Esophagus (tissue), 2 donors: ENCODE results near the gene AMBRA1. TPM values are rescaled to one million over a fixed set of nuclear protein-coding genes. Genes with fewer than 3 reads are reported as not detected.

Experiments
- H3K27ac ChIP-seq, 2 donors: one replicate each; pipeline ENCODE4 v1.5.1; 2013; ENCODE audit warnings: low read depth in 2 of 2, mild to moderate bottlenecking in 2 of 2, inconsistent platforms in 1 of 2, low read length in 1 of 2, moderate library complexity in 1 of 2
- H3K27me3 ChIP-seq, 2 donors: one replicate each; pipeline ENCODE4 v1.6.1; 2013; ENCODE audit warnings: low read length in 2 of 2, control low read depth in 1 of 2, mild to moderate bottlenecking in 1 of 2; ENCODE audit not compliant: insufficient read depth in 2 of 2, control insufficient read depth in 1 of 2
- H3K36me3 ChIP-seq, 2 donors: one replicate each; pipeline ENCODE4 v1.6.1; 2013; ENCODE audit warnings: low read length in 1 of 2; ENCODE audit not compliant: control insufficient read depth in 2 of 2, insufficient read depth in 2 of 2
- H3K4me1 ChIP-seq, 2 donors: one replicate each; pipeline ENCODE4 v1.6.1; 2013; ENCODE audit warnings: low read length in 1 of 2; ENCODE audit not compliant: control insufficient read depth in 2 of 2, insufficient read depth in 2 of 2
- H3K4me3 ChIP-seq, 2 donors: one replicate each; pipeline ENCODE4 v1.5.1; 2013; ENCODE audit warnings: low read length in 2 of 2, mild to moderate bottlenecking in 2 of 2, low read depth in 1 of 2, moderate library complexity in 1 of 2
- H3K9me3 ChIP-seq, 2 donors: one replicate each; pipeline ENCODE4 v1.6.1; 2013; ENCODE audit warnings: mild to moderate bottlenecking in 2 of 2, low read depth in 1 of 2, low read length in 1 of 2, moderate library complexity in 1 of 2; ENCODE audit not compliant: control insufficient read depth in 2 of 2, insufficient read depth in 1 of 2
- WGBS, 2 donors: extraction: QIAGEN DNeasy Blood & Tissue Kit; methylation state at CpG; one replicate each; pipeline ENCODE4 v1.1.7; 2013; 5-methylcytosine and 5-hydroxymethylcytosine counted together
- polyA plus RNA-seq, 2 donors: library from polyadenylated mRNA; stranded (reverse); fragments of 200-250 nt; gene quantifications; one replicate each; pipeline ENCODE4 v1.2.3, GENCODE V29; 2013
- donor health status: healthy with polysubstance abuse.
- donor health status: Bipolar disorder and iron deficiency.

The AMBRA1 gene
- polyA plus RNA-seq, 2 donors = 9.0 to 11.2 TPM

DNA sequence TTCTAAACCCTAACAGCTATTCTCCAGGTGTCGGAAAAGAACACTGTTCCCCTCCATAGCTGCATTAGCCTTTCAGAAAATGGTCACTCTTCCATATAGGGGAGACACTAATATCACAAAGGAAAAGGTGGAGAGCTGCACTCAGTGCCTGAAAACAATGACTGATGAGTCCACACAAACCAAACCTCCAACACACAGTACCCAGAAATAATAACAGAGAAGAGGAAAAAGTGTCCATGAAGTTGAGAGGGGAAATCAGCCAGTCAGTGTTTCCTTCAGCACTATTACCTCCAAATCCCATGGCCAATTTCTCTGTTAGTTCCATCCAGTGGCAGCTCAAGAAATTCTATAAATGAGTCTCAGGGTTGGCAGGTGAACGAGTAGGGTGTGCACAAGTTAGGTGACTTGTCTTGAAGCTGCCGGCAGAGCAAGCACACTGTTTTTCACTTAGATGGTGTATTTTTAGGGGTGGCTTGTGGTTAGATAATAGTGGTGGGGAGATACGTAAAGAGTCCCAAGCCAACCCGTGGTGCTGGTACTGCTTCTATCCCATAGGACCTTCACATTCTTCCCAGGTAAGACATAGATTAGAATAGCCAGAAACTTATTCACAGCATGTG is 117.8 kb downstream of the AMBRA1 start:
- Histone ChIP-seq H3K9me3 (no peaks in the 10 kb centered on the region), H3K36me3 (no peaks in the 10 kb centered on the region), H3K4me1 (no peaks in the 10 kb centered on the region), H3K4me3 (no peak overlapping the region), H3K27me3 (no peaks in the 10 kb centered on the region), H3K27ac (no peak overlapping the region)
- 83% methylated on average over 5 of the region's 5 CpGs for WGBS, 2 donors

DNA sequence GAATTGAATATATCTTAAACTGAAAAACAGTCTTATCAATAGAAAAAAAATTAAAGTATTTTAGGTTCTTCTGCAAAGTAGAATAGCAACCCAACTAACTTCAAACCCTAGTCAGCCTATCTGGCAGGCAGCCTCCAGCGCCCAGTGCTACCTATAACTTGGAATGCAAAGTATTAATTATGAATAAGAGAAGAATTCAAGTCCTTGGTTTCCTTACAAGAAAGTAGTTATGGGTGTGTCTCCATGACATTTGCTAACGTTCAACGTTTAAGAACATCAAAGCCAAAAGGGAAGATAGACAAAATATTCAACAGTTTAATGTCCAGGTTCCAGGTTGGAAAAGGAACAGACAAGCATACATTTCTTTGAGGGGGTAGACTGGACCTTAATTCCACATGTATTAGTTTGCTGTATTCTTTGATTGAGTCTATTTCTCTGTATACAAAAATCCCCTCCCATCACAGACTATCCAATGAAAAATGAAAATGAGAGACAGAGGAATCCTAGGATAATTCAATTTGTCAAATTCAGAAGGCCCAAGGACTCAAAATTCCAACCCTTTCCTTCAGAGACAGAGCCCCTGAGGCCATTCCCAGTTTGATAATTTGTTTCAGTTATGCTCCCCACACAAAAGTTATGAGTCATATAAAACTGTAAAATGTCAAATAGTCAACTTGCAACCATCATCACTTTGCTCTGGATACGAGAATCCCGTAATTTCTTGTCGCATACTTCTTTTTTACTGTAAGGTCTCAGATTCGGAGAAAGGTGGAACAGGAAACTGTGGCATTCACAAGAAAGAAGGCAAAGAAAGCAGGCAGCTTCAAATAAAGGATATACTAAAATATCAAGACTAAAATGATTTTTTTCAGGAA is 118.5 kb downstream of the AMBRA1 start:
- Histone ChIP-seq H3K9me3 (no peaks in the 10 kb centered on the region), H3K36me3 (no peaks in the 10 kb centered on the region), H3K27ac (no peak overlapping the region), H3K27me3 (no peaks in the 10 kb centered on the region), H3K4me1 (no peaks in the 10 kb centered on the region), H3K4me3 (no peak overlapping the region)
- WGBS, 2 donors = 75 to 76% methylated on average over 7 of the region's 7 CpGs

DNA sequence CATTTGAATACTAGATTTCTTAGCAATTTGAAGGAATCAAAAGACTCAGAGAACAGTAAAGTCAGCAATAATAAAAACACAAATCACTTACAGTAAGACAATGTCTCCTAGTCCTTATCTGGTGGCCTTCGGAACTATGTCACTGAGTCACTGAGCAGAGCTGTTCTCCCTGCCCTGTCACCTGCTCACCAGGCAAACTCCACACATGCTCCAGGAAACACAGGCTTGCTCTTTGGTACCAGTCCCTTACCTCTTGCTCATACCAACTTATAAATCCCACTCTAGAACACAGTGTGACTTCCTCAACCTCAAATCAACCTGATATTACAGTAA is 121.2 kb downstream of the AMBRA1 start:
- Histone ChIP-seq H3K27ac (peak overlapping the region in 1 of 2 donors; percentile 31), H3K27me3 (no peaks in the 10 kb centered on the region), H3K9me3 (no peaks in the 10 kb centered on the region), H3K4me3 (no peak overlapping the region), H3K36me3 (no peaks in the 10 kb centered on the region), H3K4me1 (no peaks in the 10 kb centered on the region)
- WGBS, 2 donors = 47 to 73% methylated on average over 1 of the region's 1 CpG

DNA sequence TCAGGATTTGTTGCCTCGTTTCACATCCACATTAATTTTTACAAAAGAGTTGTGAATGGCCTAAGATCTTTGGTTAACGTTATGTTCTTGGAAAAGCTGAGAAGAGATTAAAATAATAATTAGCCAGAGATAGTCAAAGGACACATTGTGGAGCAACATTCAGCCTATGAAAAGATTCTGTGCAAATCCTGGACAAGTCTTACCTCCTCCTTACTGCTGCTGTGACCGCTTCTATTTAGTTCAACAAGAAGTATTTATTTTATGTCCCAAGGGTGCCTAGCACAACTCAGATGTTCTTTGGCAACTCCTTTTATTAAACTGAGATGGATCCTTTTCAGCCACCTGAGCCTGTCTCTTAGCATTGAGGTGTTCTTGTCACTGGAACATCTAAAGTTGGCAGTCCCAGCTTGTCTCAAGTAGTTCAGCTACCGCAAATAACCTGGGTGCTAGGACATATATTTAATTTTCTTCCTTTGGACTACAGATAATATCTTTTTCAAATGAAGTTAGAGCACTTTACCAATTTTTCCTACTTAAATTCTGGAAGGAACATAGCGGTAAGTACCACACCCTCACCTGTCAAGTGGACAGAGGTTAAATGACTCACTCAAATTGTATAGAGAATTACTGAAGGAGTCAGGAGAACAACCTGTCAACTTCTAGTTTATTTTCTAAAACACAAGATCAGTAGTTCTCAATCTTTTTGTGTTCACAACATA is 121.7 kb downstream of the AMBRA1 start:
- Histone ChIP-seq H3K27ac (no peak overlapping the region), H3K4me3 (no peak overlapping the region), H3K9me3 (no peaks in the 10 kb centered on the region), H3K4me1 (no peaks in the 10 kb centered on the region), H3K27me3 (no peaks in the 10 kb centered on the region), H3K36me3 (no peaks in the 10 kb centered on the region)
- 81 to 86% methylated on average over 5 of the region's 5 CpGs for WGBS, 2 donors

DNA sequence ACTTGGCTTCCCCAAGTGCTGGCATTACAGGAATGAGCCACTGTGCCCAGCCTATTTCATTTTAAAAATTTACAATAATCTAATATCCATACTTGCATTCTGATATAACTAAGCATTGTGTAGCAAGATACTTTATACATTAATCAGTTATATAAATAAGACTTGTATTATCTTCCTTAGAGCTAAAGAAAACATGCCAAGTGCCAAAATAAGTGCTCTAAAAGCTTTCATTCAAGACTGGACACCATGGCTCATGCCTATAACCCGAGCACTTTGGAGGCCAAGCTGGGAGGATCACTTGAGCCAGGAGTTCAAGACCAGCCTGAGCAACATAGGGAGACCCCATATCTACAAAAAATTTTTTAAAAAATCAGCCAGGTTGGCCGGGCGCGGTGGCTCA is 123.9 kb downstream of the AMBRA1 start:
- Histone ChIP-seq H3K4me1 (no peaks in the 10 kb centered on the region), H3K27me3 (no peaks in the 10 kb centered on the region), H3K9me3 (no peaks in the 10 kb centered on the region), H3K4me3 (no peak overlapping the region), H3K36me3 (no peaks in the 10 kb centered on the region), H3K27ac (no peak overlapping the region)
- WGBS, 2 donors = 89 to 93% methylated on average over 4 of the region's 4 CpGs

DNA sequence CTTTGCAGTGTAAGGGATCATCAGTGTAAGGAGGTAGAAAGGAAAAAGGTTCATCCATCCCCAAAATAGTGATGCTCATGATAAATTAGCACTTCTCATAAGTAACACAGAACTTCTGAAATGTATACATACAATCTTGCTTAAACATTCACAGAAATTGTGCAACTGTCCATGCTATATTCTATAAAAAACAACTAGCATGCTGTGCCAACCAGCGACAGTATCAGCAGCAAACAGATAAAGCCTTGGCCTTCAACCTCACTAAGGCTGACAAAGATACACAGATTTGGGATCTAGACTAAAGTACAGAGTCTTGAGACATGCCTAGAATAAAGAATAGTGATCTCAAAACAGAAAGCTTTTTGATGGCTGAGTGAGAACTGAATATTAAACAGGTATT is 128.1 kb downstream of the AMBRA1 start:
- WGBS, 2 donors = 64 to 82% methylated on average over 1 of the region's 1 CpG

DNA sequence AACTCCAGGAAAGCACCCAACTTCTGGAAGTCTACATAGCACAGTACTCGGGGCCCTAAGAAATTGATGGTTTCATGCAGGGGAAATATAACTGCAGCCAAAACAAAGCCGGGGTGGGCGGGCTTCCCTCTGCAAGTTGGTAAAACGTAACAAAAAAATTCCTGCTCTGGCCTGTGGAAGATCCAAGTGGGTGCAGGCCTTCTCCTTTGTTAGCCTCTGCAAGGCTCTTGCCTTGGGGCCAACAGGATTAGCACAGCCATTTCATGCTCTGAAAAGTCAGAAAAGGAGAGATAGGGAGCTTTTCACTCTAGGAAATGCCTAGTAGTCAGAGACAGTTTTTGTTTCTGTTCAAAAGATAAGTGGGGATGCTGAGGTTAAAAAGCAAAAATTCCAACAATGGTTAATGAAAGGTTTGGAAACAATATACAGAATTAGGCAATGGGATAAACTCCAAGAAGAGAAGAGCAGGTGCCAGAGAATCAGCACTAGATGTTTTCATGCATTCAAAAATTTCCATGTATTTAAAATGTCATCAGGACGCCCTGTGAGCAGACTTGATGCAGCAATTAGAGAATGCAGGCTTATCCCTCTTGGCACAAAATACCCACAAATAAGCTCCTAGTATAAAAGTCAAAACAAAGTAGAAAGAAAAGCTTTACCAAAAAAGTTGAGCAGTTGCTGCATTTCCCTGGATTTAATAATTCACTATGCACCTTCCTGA is 130.0 kb downstream of the AMBRA1 start:
- H3K4me1 ChIP-seq = no peaks in the 10 kb centered on the region
- 43 to 55% methylated on average over 5 of the region's 5 CpGs for WGBS, 2 donors
- H3K36me3 ChIP-seq = no peaks in the 10 kb centered on the region
- H3K4me3 ChIP-seq = no peak overlapping the region
- H3K27ac ChIP-seq = no peak overlapping the region
- H3K9me3 ChIP-seq = no peaks in the 10 kb centered on the region
- no peaks in the 10 kb centered on the region for H3K27me3 ChIP-seq

More for the DNA sequence above, 128.1 kb downstream of the AMBRA1 start:
- Histone ChIP-seq H3K9me3 (no peaks in the 10 kb centered on the region), H3K27ac (no peak overlapping the region), H3K27me3 (no peaks in the 10 kb centered on the region), H3K4me3 (no peak overlapping the region), H3K36me3 (no peaks in the 10 kb centered on the region), H3K4me1 (no peaks in the 10 kb centered on the region)

DNA sequence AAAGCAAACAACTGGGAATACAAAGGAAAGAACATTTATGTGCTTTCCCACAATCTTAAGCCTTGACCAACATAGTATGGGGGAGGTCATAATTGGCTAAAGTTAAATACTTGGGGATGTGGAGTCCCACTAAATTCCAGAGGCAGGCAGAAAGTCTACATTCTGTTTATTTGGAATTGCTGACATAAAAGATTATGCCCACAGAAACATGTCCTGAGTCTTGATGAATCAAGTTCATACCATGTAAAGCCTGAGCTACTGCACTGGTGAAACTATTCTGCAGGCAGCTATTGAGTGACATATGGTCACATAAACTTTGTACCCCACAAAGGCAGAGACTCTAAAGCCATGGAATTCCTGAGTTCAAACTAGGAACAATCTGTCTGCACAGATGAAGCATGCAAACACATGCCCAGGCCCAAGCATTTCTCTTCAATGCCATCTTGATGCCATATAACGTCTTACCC is 132.3 kb downstream of the AMBRA1 start:
- no peak overlapping the region for H3K27ac ChIP-seq
- H3K27me3 ChIP-seq = no peaks in the 10 kb centered on the region

DNA sequence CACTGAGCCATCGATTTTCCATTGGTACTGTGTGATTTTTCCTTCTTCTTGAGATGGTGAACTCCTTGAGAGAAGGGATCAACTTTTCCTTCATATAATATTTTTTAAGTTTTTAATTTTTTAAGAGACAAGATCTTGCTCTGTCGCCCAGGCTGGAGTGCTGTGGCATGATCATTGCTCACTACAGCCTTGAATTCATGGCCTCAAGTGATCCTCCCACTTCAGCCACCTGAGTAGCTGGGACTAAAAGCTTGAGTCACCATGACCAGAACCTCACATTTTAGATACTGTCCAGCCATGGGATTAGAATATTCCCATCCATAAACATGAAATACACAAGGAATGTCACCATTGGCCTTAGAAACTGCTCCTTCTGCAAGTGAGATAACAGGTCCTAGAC is 135.3 kb downstream of the AMBRA1 start:
- no peaks in the 10 kb centered on the region for H3K27me3 ChIP-seq
- 92 to 94% methylated on average over 2 of the region's 2 CpGs for WGBS, 2 donors
- no peak overlapping the region for H3K4me3 ChIP-seq
- no peaks in the 10 kb centered on the region for H3K4me1 ChIP-seq
- H3K36me3 ChIP-seq = no peaks in the 10 kb centered on the region
- no peaks in the 10 kb centered on the region for H3K9me3 ChIP-seq
- H3K27ac ChIP-seq = no peak overlapping the region

More for the DNA sequence above, 132.3 kb downstream of the AMBRA1 start:
- no peaks in the 10 kb centered on the region for H3K9me3 ChIP-seq
- no peaks in the 10 kb centered on the region for H3K36me3 ChIP-seq
- WGBS, 2 donors = 44 to 79% methylated on average over 1 of the region's 1 CpG
- H3K4me3 ChIP-seq = no peak overlapping the region
- H3K4me1 ChIP-seq = no peaks in the 10 kb centered on the region
